22Rv1 (cell line): ENCODE measurements around the gene GDPD3.
"Not testable (repeated sequence)": the region's sequence is repeated elsewhere in the genome, so short reads cannot be mapped to it uniquely, and the experiment has no call there.

ENCODE experiments used
- H3K27ac ChIP-seq: fragments of 450-650 bp; 2 replicates; pipeline ENCODE4 v1.5.1; 2017
- ZFX ChIP-seq: fragments of 450-650 bp; IDR thresholded peaks from 2 replicates; pipeline ENCODE4 v1.6.1; 2017; ENCODE audit warnings: antibody characterized with exemption, borderline replicate concordance
- TF ChIP-seq, protein P1 (sequence below): fragments of 450-650 bp; IDR thresholded peaks from 2 replicates; pipeline ENCODE4 v1.5.1; 2017; ENCODE audit warnings: mild to moderate bottlenecking

The GDPD3 gene

DNA sequence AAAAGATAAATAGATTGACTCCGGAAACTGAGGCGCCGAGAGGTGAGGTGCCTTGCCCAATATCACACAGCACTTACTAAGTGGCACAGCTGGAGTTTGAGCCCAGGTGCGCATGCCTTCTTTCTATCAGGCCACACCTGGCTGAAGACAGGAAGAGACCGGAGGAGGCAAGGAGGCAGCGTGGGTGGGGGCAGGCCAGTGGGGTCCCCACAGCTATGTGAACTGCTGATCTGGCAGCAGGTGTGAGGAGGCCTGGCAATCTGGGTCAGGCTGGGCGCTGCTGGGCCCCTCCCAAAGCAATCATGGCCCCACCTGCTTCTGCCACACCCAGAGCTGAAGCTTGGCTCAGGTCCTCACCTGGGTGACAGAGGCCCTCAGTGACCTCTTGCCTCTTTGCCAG lies 1.9 kb upstream of the GDPD3 start:
- TF ChIP-seq, protein P1, sequence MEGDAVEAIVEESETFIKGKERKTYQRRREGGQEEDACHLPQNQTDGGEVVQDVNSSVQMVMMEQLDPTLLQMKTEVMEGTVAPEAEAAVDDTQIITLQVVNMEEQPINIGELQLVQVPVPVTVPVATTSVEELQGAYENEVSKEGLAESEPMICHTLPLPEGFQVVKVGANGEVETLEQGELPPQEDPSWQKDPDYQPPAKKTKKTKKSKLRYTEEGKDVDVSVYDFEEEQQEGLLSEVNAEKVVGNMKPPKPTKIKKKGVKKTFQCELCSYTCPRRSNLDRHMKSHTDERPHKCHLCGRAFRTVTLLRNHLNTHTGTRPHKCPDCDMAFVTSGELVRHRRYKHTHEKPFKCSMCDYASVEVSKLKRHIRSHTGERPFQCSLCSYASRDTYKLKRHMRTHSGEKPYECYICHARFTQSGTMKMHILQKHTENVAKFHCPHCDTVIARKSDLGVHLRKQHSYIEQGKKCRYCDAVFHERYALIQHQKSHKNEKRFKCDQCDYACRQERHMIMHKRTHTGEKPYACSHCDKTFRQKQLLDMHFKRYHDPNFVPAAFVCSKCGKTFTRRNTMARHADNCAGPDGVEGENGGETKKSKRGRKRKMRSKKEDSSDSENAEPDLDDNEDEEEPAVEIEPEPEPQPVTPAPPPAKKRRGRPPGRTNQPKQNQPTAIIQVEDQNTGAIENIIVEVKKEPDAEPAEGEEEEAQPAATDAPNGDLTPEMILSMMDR = no peak
- H3K27ac ChIP-seq = no peak overlapping the region

DNA sequence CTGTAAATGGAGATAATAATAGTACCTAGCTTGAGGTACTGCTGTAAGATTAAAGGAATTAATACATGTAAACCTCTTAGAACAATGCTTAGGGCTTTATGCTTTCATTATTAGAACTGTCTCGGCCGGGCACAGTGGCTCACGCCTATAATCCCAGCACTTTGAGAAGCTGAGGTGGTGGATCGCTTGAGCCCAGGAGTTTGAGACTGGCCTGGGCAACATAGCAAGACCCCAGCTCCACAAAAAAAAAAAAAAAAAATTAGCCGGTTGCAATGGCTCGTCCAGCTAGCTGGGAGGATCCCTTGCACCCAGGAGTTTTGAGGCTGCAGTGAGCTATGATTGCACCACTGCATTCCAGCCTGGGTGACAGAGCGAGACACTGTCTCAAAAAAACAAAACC lies 1.5 kb upstream of the GDPD3 start:
- not testable (repeated sequence) for H3K27ac ChIP-seq

DNA sequence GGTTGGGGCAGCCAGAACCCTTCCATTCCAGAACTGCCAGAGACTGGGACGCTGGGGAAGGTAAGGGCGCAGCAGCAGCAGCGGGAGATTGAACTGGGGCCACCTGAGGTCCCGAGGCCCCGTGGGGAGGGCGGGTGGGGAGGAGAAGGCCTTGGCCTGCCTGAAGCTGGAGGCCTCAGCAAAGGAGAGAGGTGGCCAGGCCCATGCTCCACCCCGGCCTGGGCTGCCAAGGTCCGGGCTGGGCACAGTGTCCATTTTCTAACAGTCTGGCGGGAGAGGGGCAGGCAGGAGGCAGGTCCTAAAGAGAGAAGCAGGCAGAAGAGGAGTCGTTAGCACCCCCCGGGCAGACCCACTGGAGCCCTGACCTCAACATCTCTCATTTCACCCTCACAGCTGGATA lies 1.1 kb upstream of the GDPD3 start:
- H3K27ac ChIP-seq = no peak overlapping the region
- TF ChIP-seq, protein P1 = no peak

DNA sequence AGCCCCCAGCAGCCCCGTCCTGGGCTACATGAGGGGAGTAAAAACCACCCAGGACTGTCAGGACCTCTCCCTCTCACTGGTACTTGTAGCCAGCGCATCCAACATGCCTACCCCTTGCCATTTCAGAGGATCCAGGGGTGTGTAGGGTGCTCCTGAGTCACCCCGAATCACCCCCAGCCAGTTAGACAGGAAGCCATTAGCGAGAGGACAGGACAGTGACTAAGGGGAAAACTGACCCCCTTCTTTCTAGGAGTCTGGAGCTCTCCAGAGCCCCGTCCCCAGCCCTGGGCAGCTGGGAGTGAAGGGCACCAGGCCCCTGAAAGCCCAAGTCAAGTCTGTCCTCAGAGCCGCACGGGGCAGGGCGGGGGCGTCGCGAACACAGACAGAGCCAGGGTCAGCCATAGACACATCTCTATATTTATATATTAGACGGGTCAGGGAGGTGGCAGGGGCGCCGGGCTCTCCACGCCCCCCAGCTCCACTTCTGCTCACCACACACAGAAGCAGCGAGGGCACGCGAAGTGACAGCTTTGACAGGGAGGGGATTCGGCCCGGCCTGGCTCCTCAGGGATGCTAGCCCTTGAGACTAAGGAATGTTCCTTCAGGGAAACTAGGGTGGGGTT lies 485 bp upstream of the GDPD3 start:
- H3K27ac ChIP-seq = peak overlapping the region; percentile 23
- TF ChIP-seq ZFX = no peak
- TF ChIP-seq, protein P1 = no peak

DNA sequence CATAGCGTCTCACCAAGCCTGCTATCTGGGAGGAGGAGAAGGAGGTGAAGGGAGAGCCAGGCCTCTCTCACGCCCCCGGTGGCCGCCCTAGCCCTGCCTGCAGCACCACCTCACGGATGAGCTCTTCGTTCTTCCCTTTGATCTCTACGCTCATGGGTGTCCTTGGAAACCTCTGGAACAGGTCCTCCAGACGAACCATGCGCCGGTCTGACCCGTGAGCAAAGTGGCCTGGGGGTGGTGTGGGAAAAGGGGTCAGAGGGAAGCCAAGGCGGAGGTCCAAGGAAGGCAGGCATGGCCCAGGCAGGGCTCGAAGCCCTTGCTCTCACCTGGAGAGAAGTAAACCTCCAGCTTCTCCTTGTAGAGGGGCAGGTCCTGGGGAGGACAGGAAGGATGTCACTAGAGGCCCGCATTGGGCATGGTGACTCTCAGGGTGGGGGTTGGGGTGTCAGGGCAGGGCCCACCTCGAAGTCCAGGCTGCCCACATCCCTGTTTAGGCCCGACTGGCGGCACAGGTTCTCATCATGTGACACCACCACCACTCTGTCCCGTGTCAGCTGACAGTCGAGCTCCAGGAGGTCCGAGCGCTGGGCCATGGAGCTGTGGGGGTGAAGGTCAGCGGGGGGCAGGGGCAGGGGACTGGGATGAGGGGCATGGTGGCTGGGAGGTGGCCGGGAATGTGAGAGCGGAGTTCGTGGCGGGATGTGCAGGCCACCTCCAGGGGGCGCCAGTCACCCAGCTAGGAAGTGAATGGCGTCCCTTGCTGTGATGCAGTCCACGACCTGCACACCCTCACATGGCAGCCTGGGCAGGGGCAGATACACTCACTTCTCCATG lies 923 bp downstream of the GDPD3 start:
- TF ChIP-seq, protein P1 = peak; percentile 81
- TF ChIP-seq ZFX = no peak
- H3K27ac ChIP-seq = no peak overlapping the region

DNA sequence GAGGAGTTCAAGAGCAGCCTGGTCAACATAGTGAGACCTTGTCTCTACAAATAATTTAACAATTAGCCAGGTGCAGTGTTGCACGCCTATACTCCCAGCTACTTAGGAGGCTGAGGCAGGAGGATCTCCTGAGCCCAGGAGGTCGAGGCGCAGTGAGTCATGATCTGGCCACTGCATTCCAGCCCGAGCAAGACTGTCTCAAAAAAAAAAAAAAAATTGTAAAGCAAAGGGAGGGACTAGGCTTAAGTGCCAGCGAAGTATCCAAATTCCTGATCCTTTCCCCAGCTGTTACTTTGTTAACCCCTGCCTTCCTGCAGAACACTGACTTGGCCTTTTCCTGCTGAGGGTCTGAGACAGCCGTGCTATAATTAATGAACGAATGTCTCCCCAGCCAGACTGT lies 2.7 kb downstream of the GDPD3 start:
- no peak overlapping the region for H3K27ac ChIP-seq
- TF ChIP-seq, protein P1 = no peak
- TF ChIP-seq ZFX = no peak

DNA sequence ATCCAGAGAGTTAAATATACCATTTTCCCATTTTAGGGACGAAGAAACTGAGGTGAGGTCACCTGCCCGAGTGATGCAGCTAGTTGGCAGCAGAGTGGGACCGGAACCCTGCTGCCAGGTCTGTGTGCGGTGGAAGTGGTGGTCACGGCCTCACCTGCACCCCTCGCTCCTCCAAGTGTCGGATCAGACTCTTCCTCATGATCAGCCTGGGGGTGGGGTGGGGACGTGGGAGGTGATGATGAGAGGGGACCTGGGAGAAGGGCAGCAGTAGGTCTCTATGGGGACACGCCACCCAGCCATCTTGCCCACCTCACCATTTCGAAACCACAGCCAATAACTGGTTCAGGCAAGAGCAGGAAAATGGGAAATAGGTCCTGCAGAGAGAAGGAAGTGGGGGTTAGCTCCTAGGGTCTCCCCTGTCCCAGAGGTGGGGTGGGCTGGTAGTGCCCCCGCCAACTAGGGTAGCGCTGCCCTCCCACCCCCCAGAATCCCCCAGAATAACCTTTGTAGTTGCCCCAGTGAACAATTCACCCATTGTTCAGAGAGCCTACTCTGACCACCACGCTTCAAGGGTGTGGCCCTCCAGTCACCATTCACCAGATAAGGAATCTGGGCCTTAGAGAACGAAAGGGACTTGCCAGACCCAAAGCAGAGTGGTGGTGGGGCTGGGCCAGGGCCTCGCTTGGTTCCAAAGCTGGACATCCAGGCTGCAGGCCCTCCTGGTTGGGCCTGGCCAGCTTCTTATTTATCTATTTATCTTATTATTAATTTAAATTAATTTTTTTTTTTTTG lies 5.1 kb downstream of the GDPD3 start:
- TF ChIP-seq, protein P1 = no peak
- TF ChIP-seq ZFX = no peak
- no peak overlapping the region for H3K27ac ChIP-seq
